A549 (cell line): ENCODE data around the gene FGFR3.

ENCODE experiments used
- CHD2 ChIP-seq: fragments of 150-350 bp; IDR thresholded peaks from 2 replicates; pipeline ENCODE4 v1.6.1; 2014; ENCODE audit warnings: low read length; ENCODE audit not compliant: partially characterized antibody
- EP300 ChIP-seq, 2 experiments: fragments of >200 bp; sonication (Bioruptor Twin); formaldehyde crosslinking; IDR thresholded peaks; 2 replicates in 1 of 2; 3 replicates in 1 of 2; pipeline ENCODE4 v1.6.1; 2016 to 2017
- JUN ChIP-seq, 2 experiments: fragments of >200 bp; sonication (Bioruptor Twin); formaldehyde crosslinking; IDR thresholded peaks; 2 replicates in 1 of 2; 3 replicates in 1 of 2; pipeline ENCODE4 v1.6.1; 2016 to 2017
- JUNB ChIP-seq: fragments of >200 bp; sonication (Bioruptor Twin); formaldehyde crosslinking; IDR thresholded peaks from 2 replicates; pipeline ENCODE4 v1.6.1; 2016
- KDM1A ChIP-seq: fragments of 200-600 bp; sonication (generic); IDR thresholded peaks from 2 replicates; pipeline ENCODE4 v1.6.1; 2016; ENCODE audit warnings: low read depth, mild to moderate bottlenecking
- MYC ChIP-seq: IDR thresholded peaks from 2 replicates; pipeline ENCODE4 v1.6.1; 2012; ENCODE audit warnings: mild to moderate bottlenecking, inconsistent platforms, low read length, improper control_type of control experiment, borderline replicate concordance
- POLR2A ChIP-seq: IDR thresholded peaks from 2 replicates; pipeline ENCODE4 v1.6.1; 2012; ENCODE audit warnings: mild to moderate bottlenecking, low read length
- RFX5 ChIP-seq: fragments of 450-650 bp; IDR thresholded peaks from 2 replicates; pipeline ENCODE4 v1.7.1; 2014; ENCODE audit warnings: antibody characterized with exemption, mild to moderate bottlenecking, moderate library complexity
- ZFP36 ChIP-seq: fragments of 450-650 bp; IDR thresholded peaks from 2 replicates; pipeline ENCODE4 v1.6.1; 2014; ENCODE audit warnings: borderline replicate concordance; ENCODE audit not compliant: partially characterized antibody
- TF ChIP-seq, protein P1 (sequence below): fragments of >200 bp; sonication (Bioruptor Twin); formaldehyde crosslinking; IDR thresholded peaks from 3 replicates; pipeline ENCODE4 v1.5.1; 2016
- TF ChIP-seq, protein P2 (sequence below): fragments of >200 bp; sonication (Bioruptor Twin); formaldehyde crosslinking; IDR thresholded peaks from 3 replicates; pipeline ENCODE4 v1.6.1; 2016
- TF ChIP-seq, protein P3 (sequence below): fragments of 200-600 bp; sonication (generic); IDR thresholded peaks from 2 replicates; pipeline ENCODE4 v1.6.1; 2016; ENCODE audit warnings: antibody characterized with exemption, mild to moderate bottlenecking, moderate library complexity
- TF ChIP-seq, protein P4 (sequence below): fragments of 450-650 bp; IDR thresholded peaks from 2 replicates; pipeline ENCODE4 v1.6.1; 2014; ENCODE audit warnings: antibody characterized with exemption

DNA sequence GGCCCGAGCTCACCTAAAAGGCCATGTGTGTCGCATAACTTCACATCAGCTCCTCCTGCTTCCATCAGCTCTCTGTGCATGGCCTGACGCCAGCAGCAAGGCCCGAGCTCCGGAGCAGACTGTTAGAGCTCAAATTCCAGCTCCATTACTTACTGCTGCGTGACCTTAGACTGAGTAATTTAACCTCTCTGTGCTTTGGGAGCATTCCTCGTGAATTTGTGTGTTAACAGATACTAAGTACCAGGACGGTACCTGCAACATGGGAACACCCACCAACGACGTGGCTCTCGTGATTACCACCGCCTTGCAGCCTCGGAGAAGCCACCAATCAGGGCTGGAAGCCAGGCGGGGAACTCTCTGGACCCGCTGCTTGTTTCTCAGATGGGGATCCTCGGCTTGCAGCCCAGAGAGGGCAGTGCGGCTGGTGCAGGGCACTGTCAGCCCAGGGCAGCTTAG is 49.9 kb downstream of the FGFR3 start:
- TF ChIP-seq, protein P1, sequence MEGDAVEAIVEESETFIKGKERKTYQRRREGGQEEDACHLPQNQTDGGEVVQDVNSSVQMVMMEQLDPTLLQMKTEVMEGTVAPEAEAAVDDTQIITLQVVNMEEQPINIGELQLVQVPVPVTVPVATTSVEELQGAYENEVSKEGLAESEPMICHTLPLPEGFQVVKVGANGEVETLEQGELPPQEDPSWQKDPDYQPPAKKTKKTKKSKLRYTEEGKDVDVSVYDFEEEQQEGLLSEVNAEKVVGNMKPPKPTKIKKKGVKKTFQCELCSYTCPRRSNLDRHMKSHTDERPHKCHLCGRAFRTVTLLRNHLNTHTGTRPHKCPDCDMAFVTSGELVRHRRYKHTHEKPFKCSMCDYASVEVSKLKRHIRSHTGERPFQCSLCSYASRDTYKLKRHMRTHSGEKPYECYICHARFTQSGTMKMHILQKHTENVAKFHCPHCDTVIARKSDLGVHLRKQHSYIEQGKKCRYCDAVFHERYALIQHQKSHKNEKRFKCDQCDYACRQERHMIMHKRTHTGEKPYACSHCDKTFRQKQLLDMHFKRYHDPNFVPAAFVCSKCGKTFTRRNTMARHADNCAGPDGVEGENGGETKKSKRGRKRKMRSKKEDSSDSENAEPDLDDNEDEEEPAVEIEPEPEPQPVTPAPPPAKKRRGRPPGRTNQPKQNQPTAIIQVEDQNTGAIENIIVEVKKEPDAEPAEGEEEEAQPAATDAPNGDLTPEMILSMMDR = no peak
- TF ChIP-seq, protein P2, sequence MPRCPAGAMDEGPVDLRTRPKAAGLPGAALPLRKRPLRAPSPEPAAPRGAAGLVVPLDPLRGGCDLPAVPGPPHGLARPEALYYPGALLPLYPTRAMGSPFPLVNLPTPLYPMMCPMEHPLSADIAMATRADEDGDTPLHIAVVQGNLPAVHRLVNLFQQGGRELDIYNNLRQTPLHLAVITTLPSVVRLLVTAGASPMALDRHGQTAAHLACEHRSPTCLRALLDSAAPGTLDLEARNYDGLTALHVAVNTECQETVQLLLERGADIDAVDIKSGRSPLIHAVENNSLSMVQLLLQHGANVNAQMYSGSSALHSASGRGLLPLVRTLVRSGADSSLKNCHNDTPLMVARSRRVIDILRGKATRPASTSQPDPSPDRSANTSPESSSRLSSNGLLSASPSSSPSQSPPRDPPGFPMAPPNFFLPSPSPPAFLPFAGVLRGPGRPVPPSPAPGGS = no peak
- TF ChIP-seq KDM1A (no peak), MYC (no peak), POLR2A (no peak), JUNB (no peak), RFX5 (no peak), CHD2 (no peak), JUN (IDR thresholded peaks at IDR 0.05) (no peak), ZFP36 (no peak), EP300 (IDR thresholded peaks at IDR 0.05) (no peak)
- TF ChIP-seq, protein P3, sequence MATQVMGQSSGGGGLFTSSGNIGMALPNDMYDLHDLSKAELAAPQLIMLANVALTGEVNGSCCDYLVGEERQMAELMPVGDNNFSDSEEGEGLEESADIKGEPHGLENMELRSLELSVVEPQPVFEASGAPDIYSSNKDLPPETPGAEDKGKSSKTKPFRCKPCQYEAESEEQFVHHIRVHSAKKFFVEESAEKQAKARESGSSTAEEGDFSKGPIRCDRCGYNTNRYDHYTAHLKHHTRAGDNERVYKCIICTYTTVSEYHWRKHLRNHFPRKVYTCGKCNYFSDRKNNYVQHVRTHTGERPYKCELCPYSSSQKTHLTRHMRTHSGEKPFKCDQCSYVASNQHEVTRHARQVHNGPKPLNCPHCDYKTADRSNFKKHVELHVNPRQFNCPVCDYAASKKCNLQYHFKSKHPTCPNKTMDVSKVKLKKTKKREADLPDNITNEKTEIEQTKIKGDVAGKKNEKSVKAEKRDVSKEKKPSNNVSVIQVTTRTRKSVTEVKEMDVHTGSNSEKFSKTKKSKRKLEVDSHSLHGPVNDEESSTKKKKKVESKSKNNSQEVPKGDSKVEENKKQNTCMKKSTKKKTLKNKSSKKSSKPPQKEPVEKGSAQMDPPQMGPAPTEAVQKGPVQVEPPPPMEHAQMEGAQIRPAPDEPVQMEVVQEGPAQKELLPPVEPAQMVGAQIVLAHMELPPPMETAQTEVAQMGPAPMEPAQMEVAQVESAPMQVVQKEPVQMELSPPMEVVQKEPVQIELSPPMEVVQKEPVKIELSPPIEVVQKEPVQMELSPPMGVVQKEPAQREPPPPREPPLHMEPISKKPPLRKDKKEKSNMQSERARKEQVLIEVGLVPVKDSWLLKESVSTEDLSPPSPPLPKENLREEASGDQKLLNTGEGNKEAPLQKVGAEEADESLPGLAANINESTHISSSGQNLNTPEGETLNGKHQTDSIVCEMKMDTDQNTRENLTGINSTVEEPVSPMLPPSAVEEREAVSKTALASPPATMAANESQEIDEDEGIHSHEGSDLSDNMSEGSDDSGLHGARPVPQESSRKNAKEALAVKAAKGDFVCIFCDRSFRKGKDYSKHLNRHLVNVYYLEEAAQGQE = no peak
- TF ChIP-seq, protein P4, sequence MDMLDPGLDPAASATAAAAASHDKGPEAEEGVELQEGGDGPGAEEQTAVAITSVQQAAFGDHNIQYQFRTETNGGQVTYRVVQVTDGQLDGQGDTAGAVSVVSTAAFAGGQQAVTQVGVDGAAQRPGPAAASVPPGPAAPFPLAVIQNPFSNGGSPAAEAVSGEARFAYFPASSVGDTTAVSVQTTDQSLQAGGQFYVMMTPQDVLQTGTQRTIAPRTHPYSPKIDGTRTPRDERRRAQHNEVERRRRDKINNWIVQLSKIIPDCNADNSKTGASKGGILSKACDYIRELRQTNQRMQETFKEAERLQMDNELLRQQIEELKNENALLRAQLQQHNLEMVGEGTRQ = no peak
